Hematopoietic multipotent progenitor cell treated with erythropoietin and hydrocortisone succinate and interleukin-3 and kit ligand, for 6 days (in vitro differentiated cells): Measurements from ENCODE around the gene C4orf50.
A peak's percentile ranks its signal among the peaks of the same experiment; 100 is the strongest.
"Not testable (repeated sequence)": the region's sequence is repeated elsewhere in the genome, so short reads cannot be mapped to it uniquely, and the experiment has no call there.

Source experiments
- DNase-seq: peaks from one replicate; pipeline ENCODE4 v3.0.0-alpha.2; 2015

C4orf50 gene

DNA sequence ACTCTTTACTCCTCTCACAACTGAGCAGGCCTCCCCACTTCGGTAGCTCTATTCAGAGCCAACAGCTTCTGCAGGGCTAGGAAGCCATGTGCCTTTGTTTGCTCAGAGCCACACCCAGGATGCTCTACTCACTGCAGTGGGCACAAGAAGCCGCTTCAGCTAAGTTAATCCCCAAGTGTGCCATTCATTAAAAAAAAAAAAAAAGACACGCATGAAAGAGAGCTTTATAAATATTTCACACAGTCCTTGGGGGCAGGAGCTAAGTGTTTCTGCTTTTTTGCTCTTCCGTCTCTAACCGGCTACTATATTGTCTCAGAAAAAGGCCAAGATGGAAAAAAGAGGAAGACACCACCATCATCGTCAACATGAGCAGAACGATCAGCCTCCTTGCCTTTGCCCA, 133.4 kb downstream of the C4orf50 start:
- no peak for DNase-seq

DNA sequence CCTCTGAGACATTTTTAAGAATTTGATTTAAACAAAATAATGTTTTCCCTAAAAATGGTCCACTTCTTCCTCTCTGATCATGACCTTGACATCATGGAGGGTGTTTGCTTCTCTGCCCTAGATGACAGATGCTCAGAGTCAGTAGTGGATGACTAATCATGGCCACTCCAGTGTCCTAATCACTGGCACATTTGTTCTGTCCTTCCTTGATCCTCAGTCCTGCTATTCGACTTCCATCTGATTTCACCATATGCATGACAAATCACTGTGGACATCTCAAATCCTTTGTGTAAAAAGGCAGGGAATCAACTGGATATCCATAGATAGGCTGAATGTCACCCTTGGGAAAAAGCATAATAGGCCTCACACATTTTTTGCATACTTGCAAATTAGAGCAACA, 134.3 kb downstream of the C4orf50 start:
- DNase-seq, result no peak

DNA sequence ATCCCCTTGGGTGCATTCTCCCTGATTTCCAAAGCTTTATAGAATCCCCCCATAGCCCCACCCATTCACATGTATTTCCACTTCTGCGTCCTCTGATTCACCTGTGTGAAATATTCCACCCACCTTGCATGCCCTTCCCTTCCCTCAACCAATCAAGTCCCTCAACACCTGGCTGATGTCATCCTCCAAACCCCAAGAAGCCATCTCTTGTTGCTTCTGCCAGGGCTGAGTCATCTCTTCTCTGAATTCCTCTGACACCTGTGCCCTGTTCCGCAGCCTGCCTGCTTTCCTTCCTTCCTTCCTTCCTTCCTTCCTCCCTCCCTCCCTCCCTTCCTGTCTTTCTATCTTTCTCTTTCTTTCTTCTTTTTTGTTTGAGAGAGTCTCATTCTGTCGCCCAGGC, 135.3 kb downstream of the C4orf50 start:
- no peak for DNase-seq

DNA sequence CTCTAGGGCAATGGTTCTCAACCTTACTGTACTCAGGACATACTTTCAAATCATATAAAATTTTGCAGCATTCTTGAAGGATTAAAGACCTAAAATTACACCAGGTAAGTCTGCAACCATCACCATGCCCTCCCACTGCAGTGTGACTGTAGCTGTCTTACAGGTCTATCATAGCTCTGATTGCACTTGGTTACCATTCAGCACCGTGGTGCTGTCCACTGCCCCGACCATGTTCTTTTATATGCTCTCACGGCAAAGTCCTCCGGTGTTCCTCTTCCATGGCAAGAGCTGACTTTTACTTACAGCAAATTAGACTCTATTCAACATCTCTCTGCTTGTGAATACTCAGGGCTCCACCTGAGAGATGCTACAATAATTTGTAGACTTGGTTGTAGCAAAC, 136.9 kb downstream of the C4orf50 start:
- no peak for DNase-seq

DNA sequence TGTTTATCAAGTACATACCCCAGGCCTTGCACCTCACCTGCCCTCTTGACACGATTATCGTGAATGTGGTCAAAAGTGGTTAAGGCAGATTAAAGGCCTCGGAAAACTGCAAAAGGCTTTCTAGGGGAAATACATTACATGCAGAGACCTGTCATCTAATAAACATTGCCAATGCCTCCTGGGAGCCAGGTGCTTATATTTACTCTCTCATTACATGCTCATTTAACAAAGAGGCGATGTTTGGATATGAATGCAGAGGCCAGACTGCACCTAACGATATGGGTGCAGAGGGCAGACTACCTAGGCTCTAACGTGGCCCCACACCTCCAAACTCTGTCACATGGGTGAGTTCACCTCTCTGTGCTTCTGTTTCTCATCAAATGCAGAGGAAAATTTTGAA, 139.9 kb downstream of the C4orf50 start:
- no peak for DNase-seq

DNA sequence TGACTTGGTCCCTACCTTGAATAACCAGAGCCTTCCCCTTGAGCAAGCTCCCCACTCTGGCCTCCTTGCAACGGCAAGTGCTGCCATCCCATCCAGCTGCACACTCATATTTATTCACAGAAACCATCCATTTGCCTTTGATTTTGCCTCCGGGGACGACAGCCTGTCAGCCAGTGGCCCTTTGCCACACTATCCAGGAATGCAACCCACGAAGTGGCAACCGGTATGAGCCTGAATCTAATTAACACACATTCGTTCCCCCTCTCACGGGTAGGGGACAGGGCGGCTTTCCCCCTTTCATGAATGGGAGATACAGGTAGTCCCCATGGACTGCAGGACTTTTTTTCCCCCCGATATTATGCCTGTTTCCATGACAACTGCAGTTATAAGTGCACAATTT, 140.8 kb downstream of the C4orf50 start:
- DNase-seq, result no peak

DNA sequence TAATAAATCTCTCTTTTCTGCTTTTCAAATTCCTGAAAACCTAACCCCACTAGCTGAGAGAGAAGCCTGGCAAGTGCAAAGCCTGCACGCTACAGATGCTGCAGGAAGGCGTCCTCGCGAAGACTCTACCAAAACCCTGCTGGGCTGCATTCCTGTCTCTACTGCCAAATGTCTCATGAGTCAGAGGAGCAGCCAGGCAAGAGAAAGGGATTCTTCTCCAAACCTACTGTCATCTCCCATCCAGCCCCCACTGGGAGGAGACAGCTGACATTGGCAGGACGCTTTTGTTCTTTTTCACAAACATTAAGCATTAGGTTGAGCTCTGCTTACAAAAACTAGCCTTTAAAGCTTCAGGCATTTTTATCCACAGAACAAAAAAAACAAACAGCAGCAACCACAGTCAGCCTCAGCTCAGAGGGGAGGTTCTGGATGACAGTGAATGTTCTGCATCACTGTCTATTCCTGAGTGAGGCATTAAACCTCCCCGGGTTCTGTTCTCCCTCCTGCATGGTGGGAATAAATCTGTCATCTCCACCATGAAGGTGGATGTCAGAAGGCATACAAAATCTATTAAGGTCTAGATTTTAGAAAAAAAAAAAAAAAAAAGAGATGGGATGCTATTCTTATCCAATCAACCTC, 143.3 kb downstream of the C4orf50 start:
- DNase-seq, result no peak

DNA sequence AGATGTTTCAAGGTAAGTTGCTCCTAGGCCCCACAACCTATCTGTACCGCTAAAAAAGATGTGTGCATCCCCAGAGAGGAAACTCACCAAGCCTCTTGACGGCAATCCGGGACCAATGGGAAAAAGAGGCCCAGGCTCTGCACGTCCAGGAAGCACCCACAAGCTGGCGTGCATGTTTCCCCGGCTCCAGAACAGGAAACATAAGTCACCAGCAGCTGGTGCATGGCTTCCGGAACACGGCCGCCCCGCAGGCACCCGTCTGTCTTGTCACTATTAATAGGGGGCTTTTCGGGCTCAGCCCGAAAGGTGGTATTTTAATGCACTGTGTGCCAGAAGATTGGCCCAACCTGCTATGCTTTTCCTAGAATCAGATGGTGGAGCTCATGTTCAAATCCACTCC, 147.5 kb downstream of the C4orf50 start:
- DNase-seq, result no peak

DNA sequence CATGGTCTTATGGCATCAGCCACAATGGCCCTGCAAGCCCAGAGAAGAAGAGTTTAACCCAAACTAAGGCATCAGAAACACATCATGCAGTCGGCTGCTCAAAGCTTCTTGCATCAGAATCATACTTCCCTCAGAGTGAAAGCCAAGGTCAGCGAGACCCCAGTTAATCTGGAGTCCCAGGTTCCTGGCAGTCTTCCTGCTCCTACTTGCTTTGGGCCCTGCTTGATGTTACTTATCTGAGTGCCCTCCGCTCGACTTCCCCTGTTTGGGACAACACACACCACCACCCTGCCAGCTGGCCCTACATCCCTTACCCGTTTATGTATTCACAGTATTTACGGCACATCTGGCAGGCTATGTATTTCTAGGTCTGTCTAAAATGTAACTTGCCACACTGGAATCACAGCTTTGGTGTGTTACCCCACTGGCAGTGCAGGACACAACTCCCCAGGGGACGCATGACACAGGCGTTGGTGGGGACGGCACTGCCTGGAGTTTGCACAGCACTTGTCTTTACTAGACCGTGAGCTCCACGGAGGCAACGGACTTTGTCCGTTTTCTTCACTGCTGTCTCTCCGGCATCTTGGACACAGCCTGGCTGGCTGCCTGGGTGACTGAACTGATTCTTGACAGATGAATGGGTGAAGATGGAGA, 148.1 kb downstream of the C4orf50 start:
- DNase-seq, result no peak

DNA sequence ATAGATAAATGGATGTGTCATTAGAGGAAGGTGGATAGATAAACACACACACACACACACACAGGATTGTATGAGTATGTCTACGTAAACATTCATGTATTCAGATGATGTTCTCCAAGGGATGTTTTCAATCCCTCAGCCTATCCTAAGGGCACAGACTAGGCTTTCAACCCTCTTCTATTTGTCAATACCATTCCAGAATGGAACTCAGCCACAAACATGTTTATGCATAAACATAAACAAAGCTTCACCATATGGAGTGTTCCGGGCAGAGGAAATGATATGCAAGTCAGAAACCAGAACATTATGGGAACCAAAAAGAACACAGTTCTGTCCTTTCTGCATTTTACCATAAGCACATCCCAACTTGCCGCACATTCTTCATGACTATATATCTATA, 150.4 kb downstream of the C4orf50 start:
- no peak for DNase-seq

DNA sequence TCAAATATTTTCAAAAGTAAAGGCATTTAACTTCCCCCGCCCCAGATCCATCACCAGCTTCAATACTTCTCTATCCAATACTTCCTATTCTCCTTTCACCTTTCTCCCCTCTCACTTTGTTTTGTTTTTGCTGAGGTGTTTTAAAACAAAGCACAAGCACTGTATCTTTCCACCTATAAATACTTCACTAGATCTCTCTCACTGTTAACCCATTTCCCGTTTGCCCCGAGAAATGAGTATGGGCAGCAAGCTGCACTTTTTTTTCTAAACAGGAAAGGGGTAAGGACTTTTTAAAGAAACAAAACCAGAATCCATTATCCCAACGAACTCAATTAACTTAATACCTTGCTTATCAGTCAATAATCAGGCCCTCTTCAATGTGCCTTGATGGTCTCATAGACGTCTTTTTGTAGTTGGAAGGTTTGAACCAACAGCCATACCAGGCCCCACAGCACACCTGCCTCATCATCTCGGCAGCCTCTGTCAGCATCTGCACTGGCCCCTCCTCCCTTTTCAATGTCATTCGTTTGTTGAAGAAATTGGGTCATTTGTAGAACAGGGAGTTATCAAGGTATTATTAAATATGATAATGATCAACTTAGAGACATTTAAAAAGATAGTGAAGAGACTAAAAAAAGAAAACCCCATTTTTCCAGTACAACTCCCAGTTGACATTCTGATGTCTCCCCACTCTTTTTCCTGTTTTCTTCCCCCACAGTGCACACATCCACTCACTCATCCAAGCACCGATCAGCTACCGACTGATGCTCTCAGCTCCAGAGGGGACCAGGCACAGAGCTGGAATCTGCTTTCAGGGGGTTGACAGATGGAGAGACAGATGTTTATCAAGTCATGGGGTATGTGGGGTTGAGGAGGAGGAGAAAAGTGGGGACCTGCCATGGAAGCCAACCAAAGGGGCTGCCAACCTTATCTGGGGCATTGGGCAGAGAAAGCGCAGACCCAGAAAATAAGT, 151.1 kb downstream of the C4orf50 start:
- DNase-seq, result no peak

DNA sequence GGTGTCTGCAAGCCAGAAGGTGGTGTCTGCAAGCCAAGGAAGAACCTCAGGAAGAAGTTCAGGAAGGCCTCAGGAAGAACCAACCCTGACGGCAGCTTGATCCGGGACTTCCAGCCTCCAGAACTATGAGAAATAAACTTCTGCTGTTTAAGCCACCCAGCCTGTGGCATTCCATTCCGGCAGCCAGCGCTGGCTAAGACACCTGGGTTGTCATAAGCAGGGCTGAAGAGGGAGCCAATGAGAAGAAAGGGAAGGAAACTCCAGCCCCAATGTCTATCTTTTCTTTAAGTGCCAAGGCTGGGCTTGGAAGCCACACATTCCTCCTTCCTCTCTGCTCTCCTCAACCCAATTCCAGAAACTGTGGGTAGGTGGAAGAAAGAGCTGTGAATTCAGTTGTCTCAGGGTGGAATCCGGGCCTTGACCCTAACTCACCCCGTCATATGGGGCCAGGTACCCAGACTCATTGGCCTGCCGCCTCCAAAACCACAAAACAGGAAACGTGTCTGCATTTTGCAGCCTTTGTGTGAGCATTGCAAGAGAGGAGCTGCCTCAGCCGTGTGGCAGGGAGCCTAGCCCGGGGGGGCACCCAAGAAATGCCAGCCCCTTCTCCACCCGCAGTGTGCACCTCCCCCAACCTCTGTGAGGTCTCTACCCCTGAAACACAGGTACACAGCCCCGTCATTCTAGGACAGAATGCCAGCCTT, 152.2 kb downstream of the C4orf50 start:
- DNase-seq, result peak; percentile 12

DNA sequence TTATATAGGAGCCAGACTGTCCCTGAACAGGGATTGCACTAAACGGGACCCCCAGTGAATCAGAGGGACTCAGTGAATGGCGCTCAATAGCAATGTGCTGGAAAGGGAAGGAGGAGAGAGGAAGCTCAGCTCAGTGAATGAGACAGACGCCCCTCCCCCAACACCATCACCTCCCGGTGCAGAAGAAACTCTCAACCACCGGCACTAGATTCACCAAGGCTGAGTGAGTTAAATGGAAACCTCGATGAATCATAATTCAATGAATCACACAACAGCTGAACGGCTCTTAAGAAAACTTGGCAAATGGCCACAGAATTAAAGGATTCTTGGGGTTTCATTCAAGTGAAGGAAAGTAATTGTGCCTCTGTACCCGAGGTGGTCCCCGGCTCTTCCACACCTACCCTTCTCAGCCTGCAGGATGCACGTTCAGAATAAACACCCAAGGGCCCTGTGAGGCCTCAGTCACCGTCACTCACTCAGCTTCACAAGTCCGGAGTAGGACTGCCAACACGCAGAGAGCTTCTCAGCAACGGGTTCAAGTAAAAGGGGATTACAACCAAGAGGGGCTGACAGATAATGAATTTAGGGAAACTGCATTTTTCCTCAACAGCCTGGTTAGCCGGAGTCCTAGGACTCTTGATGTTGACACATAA, 154.6 kb downstream of the C4orf50 start:
- DNase-seq, result peak; percentile 36

DNA sequence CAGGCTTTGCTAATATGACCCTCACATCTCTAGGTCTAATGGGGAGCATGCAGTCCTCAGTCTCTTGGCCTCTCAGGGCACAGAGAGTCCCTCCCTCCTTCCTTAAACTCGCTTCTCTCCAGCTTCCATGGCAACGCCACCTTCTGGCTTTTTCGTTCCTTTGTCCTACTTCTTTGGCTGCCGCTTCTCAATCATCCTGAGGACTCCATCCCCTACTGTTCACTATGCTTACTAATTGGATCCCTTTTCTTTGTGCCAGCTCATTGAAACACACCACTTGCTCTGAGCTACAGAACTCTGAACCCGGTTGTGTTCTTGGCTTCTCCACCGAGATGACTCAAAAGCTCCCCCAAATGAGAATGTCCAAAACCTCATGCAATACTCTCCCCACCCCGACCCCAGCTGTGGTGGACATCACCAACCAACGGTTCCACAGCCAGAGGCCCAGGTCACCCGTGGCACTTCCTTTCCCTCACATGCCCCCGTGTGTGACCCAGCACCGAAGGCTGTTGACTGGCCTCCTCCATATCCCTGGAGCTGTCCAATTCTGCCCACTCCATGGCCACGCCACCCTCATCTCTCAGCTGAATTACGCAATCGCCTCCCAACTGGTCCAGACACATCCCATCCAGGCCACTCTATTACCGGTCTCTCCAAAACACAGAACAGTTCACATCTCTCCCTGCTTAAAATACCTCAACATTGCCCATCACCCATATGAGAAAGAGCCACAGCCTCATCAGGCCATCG, 160.0 kb downstream of the C4orf50 start:
- DNase-seq, result no peak

DNA sequence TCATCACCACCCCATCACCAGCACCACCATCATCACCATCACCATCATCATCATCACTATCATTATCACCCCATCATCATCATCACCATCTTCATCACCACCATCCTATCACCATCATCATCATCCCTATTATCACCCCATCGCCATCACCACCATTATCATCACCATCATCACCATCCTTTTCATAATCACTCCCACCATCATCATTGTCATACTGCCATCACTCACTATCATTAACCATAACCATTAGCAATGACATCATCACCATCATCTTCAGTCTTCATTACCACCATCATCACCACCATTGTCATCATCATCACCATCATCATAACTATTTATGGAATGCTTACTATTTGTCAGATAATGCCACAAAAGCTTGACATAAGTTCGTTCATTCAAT, 161.0 kb downstream of the C4orf50 start:
- DNase-seq, result no peak

DNA sequence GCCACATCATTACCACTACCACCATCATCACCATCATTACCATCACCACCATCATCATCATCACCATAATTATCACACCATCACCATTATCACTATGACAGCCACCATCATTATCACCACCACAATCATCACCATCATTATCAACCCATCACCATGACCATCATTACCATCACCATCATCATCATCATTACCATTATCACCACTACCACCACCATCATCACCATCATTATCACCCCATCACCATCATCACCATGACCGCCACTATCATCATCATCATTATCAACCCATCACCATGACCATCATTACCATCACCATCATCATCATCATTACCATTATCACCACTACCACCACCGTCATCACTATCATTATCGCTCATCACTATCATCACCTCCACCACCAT, 161.9 kb downstream of the C4orf50 start:
- DNase-seq, result not testable (repeated sequence)

DNA sequence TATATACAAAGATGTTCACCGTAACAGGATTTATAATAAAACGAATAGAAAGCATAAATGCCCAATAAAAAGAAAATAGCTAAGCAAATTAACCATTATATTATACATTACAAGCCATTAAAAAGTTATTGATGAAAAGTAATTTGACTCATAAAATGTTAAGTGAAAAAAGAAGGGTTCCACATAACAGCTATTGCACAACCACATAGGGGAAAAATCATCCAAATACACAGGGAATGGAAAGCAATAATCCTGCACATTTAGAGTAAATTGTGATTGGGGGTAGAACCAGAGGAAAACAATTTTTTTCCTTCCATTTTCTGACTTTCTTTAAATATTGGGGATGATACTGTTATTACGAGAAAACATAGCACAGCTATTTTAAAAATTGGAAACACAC, 163.3 kb downstream of the C4orf50 start:
- no peak for DNase-seq

DNA sequence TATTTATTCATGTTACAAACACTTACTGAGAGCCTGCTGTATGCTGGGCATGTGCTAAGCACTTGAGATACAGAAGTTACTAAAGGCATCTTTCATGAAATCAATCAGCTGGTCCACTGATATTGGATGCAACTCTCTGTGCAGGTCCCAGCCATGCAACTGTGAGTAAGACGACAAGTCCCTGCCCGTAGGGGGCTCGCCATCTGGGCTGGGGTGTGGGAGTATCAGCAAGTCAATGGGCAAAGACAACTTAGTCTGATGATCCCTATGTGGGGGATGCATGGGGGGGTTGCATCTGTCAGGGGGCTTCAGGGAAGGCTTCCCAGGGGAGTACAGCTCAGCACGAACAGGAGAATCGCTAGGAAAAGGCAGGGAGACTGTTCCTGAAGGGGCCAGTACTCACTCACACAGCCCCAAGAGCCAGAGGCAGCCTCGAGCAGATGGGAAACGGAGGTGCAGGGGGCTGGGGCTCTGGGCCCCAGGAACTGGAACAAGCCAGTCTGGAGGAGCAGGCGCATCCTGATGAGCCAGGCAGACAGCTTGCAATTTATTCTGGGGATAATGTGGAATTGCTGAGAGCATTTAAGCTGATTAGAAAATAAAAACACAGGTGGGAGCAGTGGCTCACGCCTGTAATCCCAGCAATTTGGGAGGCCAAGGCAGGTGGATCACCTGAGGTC, 165.6 kb downstream of the C4orf50 start:
- DNase-seq, result no peak

DNA sequence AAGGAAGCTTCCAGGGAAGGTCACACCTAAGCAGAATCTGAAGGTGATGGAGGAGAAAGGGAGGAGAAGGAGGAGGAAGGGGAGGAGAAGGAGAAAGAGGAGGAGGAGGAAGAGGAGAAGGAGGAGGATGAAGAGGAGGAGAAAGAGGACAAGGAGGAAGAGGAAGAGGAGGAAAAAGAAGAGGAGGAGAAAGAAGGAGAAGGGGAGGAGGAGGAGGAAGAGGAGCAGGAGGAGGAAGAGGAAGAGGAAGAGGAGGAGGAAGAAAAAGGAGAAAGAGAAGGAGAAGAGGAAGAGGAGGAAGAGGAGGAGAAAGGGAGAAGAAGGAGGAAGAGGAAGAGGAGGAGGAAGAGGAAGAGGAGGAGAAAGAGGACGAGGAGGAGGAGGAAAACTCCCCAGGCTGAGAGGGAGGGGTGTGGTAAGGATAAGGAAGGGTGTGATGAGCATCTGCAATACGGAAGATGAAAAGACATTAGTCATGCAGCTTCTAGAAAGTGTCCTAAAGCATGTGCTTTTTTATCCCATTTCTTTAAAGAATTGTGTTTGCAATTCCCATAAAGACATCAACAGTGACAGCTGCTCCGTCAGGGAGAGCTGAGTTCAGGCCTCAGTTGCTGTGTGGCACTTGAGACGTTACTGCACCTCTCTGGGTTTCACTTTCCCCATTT, 166.5 kb downstream of the C4orf50 start:
- DNase-seq, result no peak
